GM18909 (cell line): ENCODE data around the gene CARD8.

Experiments used
- ATAC-seq: cut with Tn5 transposase; IDR thresholded peaks from one replicate; pipeline ENCODE4 v1.9.1; 2021; ENCODE audit warnings: mild to moderate bottlenecking; ENCODE audit not compliant: unreplicated experiment, poor library complexity

Gene CARD8

DNA sequence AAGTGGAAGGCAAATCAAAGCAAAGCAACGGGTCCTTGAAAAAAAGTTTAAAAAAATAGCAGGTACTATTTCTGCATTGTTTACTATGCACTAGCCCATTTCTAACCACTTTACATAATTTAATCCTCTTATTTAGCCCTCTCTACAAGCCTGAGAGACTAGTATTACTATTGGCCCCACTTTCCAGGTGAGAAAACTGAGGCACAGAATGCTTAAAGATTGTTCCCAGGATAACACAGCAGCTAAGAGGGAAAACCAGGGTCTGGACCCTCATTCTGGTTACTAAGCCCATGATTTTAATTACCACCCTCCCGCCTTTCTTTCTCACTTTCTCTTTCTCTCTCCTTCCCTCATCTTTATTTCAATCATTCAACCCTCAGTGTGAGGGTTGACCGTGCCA lies 79.5 kb downstream of the CARD8 start:
- ATAC-seq: no peak

DNA sequence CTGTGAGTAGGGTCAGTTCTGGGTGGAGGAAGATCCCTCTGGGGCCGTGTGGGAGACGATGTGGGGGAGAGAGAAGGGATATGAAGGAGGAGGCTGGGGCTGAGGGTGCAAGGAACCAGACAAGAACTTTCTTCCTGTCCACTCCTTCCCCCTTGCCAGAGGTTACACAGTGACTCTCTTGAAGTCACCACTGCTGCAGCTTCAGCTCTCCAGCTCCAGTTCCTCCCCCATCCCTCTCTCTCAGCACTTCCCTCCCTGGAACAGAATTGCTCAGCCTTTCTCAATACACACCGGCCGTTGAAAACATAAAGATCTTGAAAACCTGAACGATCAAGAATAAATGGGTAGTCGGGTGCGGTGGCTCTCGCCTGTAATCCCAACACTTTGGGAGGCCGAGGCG lies 80.1 kb downstream of the CARD8 start:
- no peak for ATAC-seq

DNA sequence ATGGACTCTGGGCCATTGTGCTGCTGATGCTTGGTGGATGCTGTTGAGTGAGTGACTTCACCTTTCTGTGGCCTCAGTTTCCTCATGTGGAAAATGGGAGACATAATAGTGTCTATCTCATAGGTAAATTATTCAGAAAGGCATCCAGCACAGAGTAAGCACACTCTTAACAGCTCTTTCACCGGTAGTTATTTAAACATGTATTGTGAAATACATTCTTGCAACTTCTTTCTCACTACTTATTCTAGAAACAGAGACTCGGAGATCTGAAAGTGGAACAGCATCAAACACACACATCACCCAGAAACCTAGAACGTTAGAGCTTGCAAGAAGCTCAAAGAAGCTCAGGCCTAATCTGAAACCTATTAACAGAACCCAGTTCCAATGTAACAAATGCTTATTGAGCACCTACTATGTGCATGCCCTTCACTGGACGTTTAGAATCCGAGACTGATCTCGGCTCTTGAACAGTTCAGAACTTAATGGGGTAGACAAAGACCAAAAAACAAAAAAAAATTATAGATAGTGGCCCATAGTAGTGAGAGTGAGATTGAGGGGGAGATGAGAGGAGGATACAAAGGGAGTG lies 81.2 kb downstream of the CARD8 start:
- no peak for ATAC-seq

DNA sequence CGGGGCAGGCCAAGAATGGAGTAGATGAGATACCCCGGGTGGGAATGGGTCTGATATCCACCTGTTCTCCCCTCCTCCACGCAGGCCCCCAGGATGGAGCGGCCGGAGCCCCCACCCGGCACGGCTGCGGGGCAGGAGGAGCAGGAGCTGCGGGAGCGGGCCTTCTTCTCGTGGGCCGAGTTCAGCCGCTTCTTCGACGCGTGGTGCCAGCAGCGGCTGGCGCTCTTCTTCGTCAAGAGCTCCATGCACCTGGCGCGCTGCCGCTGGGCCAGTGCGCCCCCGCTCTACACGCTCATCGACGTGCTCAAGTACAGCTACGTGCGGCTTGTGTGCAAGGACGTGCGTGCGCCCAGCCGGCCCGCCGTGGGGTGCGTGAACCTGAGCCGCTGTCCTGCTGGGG lies 84.0 kb downstream of the CARD8 start:
- no peak for ATAC-seq

DNA sequence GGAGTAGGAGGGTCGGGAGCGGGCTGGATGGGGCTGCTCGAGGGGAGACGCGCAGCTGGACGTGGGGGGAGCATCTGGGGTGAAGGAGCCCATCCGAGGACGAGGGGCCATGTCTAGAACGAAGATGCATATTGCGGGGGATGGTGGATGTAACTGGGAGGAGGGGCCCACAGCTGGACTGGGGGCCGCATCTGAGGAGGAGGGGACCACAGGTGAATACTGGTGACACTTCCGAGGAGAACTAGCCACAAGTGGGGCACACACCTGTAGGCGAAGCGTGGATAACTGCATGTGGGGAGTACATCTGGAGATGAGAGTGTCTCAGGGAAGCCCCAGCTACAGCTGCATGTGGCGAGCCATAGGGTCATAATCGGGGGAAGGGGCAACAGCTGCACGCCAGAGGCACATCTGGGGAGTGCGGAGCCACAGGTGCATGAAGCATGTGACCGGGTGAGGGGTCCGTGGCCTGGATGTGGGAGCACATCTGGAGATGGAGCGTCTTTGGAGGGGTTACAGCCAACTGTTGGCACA lies 84.8 kb downstream of the CARD8 start:
- peak; percentile 14 for ATAC-seq

DNA sequence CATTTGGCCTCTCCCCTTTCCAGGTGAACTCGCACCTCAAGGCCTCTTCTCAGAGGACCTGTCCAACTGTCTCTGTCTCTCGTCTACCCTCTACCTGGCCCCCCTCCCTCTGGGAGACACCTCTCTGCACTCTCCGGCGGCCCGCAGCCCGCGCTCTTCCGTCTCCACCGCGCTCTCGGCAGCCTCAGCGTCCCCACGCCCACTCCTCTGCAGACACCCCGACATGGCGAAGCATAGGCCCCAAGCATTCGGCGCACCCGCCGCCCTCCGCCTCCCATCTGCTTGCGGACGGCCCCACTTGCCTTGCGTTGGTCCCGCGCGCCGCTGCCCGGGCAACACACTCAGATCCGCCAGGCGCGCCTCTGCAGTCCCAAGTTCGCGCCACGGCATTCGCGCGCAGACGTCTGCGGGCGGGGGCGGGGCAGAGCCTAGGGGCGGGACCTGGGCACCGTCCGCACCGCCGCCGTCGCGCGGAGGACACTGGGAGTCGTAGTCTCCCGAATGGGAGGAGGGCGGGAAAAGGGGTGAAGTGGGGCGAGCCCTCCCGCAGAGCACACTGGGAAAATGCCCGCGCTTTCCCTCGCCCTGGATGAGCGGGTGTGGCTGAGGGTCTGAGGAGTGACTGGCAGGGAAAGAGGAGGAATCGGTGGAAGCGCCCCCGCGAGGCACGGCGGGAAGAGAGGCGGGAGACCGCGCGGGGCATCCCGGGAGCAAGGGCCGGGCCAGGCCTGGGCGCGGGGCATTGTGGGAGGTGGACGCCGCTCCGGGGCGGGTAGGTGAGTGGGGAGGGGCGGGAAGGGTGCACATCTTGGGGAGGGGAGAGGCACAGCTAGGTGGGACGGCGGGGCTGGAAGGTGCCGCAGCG lies 85.5 kb downstream of the CARD8 start, which contains the start of the genes LIG1 and ZSWIM9:
TSS of gene LIG1 (minus strand) at position 406 of the 865 bp plus-strand sequence. CDS start 4,778 bp downstream, outside the sequence.
TSS of gene ZSWIM9 (plus strand) at position 742 of the 865 bp plus-strand sequence. CDS start 1,123 bp downstream, outside the sequence.
- ATAC-seq: peak; percentile 80

DNA sequence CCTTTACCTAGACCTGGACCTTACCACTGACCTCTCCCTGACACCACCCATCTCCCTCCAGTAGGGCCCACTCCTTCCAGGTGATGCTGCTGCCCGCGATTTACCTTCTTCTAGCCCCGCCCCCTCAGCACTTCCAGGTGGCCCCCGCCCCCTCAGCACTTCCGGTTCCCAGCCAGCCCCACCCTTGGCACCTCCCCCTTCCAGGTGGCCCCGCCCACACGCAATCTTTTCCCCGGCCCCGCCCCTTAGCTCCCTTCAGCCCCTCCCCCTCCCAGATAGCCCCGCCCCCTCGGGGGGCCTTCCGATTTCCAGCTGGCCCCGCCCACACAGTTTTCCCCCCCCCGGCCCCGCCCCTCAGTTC lies 86.2 kb downstream of the CARD8 start:
- peak; percentile 11 for ATAC-seq

DNA sequence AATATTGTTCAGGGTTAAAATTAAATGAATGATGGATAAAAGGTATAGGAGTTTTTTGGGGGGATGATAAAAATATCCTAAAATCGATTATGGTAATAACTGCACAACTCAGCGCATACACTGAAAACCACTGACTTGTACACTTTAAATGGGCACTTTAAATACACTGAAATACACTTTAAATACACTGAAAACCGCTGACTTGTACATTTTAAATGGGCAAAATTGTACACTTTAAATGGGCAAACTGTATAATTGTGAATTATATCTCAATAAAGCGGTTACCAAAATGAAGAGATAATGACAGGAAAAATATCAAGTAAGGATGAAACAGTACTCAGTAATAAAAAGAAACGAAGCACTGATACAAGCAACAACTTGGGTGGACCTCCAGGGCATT lies 87.0 kb downstream of the CARD8 start:
- ATAC-seq: no peak

DNA sequence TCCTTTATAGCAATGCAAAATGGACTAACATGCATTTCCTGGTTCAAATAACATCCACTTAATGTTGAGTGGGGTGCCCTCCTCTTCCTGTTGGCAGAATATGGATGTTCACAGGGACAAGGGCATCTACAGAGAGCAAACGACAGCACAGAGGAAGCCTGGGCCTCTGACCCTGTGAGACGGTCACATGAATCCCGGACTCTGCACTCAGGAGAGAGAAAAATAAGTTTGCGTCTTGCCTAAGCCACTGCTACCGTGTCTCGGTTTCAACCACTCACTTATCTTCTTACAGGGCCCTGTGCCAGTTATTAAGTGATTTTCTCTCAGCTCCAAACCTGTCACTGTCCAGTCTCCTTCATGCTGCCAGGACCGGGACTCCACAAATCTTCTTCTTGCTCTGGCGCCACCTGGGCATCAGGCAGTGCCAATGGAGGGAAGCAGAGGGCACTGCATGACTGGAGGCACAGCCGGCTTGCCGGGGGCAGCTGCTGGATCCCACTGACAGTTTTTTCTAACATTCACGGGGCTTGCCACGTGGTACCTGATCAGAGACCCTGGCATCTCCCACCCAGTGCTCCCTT lies 97.4 kb downstream of the CARD8 start:
- ATAC-seq: no peak
